Measurements from ENCODE around the gene HLA-G.

The HLA-G gene

GRCh38 chr6:29850011-29850553 is 22.5 kb downstream of the HLA-G start:
- Mint-ChIP-seq H3K9me3 (no peaks in the 10 kb centered on the region), H3K27ac (no peak overlapping the region), H3K36me3 (ENCODE audit: low read depth) (no peaks in the 10 kb centered on the region), H3K4me3 (no peak overlapping the region), H3K27me3 (ENCODE audit: low read depth, poor library complexity) (peaks cover 56% of the 10 kb centered on the region), H3K4me1 (no peaks in the 10 kb centered on the region)
- TF ChIP-seq CTCF (IDR thresholded peaks at IDR 0.05), result no peak
- DNase-seq, result no peak

- DNase-seq, result no peak
- no peaks in the 10 kb centered on the region for H3K4me1 Mint-ChIP-seq
- H3K36me3 Mint-ChIP-seq (ENCODE audit: low read depth), result no peaks in the 10 kb centered on the region
- H3K4me3 Mint-ChIP-seq, result no peak overlapping the region
- H3K9me3 Mint-ChIP-seq, result no peaks in the 10 kb centered on the region
- H3K27ac Mint-ChIP-seq, result no peak overlapping the region
- no peak for TF ChIP-seq CTCF (IDR thresholded peaks at IDR 0.05)
- peaks cover 48% of the 10 kb centered on the region for H3K27me3 Mint-ChIP-seq (ENCODE audit: low read depth, poor library complexity)
These were observed 23.6 kb downstream of the HLA-G start for GRCh38 chr6:29851190-29851589.

- Mint-ChIP-seq H3K27me3 (ENCODE audit: low read depth, poor library complexity) (peaks cover 45% of the 10 kb centered on the region), H3K36me3 (ENCODE audit: low read depth) (no peaks in the 10 kb centered on the region), H3K4me1 (no peaks in the 10 kb centered on the region), H3K27ac (no peak overlapping the region), H3K4me3 (no peak overlapping the region), H3K9me3 (no peaks in the 10 kb centered on the region)
- TF ChIP-seq CTCF (IDR thresholded peaks at IDR 0.05), result no peak
- DNase-seq, result no peak
These were observed 25.6 kb downstream of the HLA-G start for GRCh38 chr6:29853245-29853644.

- Mint-ChIP-seq H3K27me3 (ENCODE audit: low read depth, poor library complexity) (peaks cover 45% of the 10 kb centered on the region), H3K4me3 (no peak overlapping the region), H3K36me3 (ENCODE audit: low read depth) (no peaks in the 10 kb centered on the region), H3K9me3 (no peaks in the 10 kb centered on the region), H3K27ac (no peak overlapping the region), H3K4me1 (no peaks in the 10 kb centered on the region)
- TF ChIP-seq CTCF (IDR thresholded peaks at IDR 0.05), result no peak
- DNase-seq, result no peak
These were observed 30.4 kb downstream of the HLA-G start for GRCh38 chr6:29858006-29858405.

GRCh38 chr6:29861521-29862255 is 34.1 kb downstream of the HLA-G start:
- H3K4me3 Mint-ChIP-seq, result no peak overlapping the region

More at GRCh38 chr6:29861521-29862255, 34.1 kb downstream of the HLA-G start:
- Mint-ChIP-seq H3K27me3 (ENCODE audit: low read depth, poor library complexity) (peaks cover 55% of the 10 kb centered on the region), H3K36me3 (ENCODE audit: low read depth) (no peaks in the 10 kb centered on the region), H3K4me1 (no peaks in the 10 kb centered on the region), H3K27ac (no peak overlapping the region), H3K9me3 (no peaks in the 10 kb centered on the region)
- no peak for TF ChIP-seq CTCF (IDR thresholded peaks at IDR 0.05)
- DNase-seq, result no peak

All from nephron progenitor cell (in vitro differentiated cells).